Right cardiac atrium (tissue), 5 donors: ENCODE results near the gene SCO2. TPM values are rescaled to one million over a fixed set of nuclear protein-coding genes. Genes with fewer than 3 reads are reported as not detected.
A peak's percentile ranks its signal among the peaks of the same experiment; 100 is the strongest.

Experiments used
- ATAC-seq, 2 donors: fragments of 200-7000 bp; cut with Tn5 transposase; one replicate each; pipeline versions ENCODE4 v1.8.0 to v1.9.1; 2020; ENCODE audit warnings: moderate library complexity in 2 of 2, mild to moderate bottlenecking in 1 of 2
- DNase-seq, 3 donors: peaks; one replicate each; pipeline ENCODE4 v3.0.0-alpha.2; 2020
- H3K27ac ChIP-seq: one replicate; pipeline ENCODE4 v1.5.1; 2013; ENCODE audit warnings: mild to moderate bottlenecking, low read length, control low read depth, moderate library complexity
- H3K27me3 ChIP-seq: one replicate; pipeline ENCODE4 v1.6.1; 2013; ENCODE audit not compliant: control insufficient read depth, insufficient read depth
- H3K4me1 ChIP-seq: one replicate; pipeline ENCODE4 v1.6.1; 2013; ENCODE audit warnings: low read length; ENCODE audit not compliant: control insufficient read depth, insufficient read depth
- H3K4me3 ChIP-seq: one replicate; pipeline ENCODE4 v1.5.1; 2013; ENCODE audit warnings: low read length, control low read depth
- H3K9me3 ChIP-seq: one replicate; pipeline ENCODE4 v1.6.1; 2013; ENCODE audit warnings: low read length; ENCODE audit not compliant: control insufficient read depth
- WGBS: extraction: QIAGEN DNeasy Blood & Tissue Kit; methylation state at CpG from one replicate; pipeline ENCODE4 v1.1.7; 2013; 5-methylcytosine and 5-hydroxymethylcytosine counted together
- intact Hi-C, 4 donors: fragments of 100-400 bp; cut with DNase I; formaldehyde crosslinking; loops; one replicate each; pipeline versions ENCODE4 v1.11.0 to v1.14.0; 2022 to 2023
- polyA plus RNA-seq: library from polyadenylated mRNA; stranded (reverse); fragments of 200-250 nt; gene quantifications from one replicate; pipeline ENCODE4 v1.2.3, GENCODE V29; 2013
- total RNA-seq, 4 donors: library from RNA; stranded (reverse); fragmentation: NEBNext Ultra II Directional; extraction: Animal tissue kit (Norgen Biotek cat#: 25700); gene quantifications; one replicate each; pipeline ENCODE4 v1.2.1, GENCODE V29; 2021
- donor health status: healthy with polysubstance abuse.
- donor health status: DM: no; HTN: yes; CAD: no.
- donor health status: DM: no; HTN: no; CAD: no.
- donor health status: DM: no; HTN: yes; CAD: no; lungs with severe emphysema.
- donor health status: DM: yes; HTN: yes; CAD: no.

The SCO2 gene
- total and polyA plus RNA-seq, 5 donors = 1.4 to 2.2 TPM; not detected in 3

- intact Hi-C loops = no loop called here
- Histone ChIP-seq H3K27me3 (no peaks in the 10 kb centered on the region), H3K9me3 (no peaks in the 10 kb centered on the region), H3K4me3 (peak within 1 kb of the TSS; percentile 59), H3K4me1 (no peaks in the 10 kb centered on the region), H3K27ac (peak within 1 kb of the TSS; percentile 89)
- DNase-seq (peak; percentile 92 to 95 (median 95)), ATAC-seq (peak; percentile 51 to 55)
- WGBS = 1% methylated on average over 92 of the region's 92 CpGs
Measured at GRCh38 chr22:50529897-50530579, 4.6 kb upstream of the SCO2 start, which contains the start of gene TYMP. TYMP (minus strand) TSS chr22:50530012; CDS start chr22:50529709, 303 bp downstream.

- no peaks in the 10 kb centered on the region for H3K9me3 ChIP-seq
- peak overlapping the region; percentile 59 for H3K4me3 ChIP-seq
- H3K4me1 ChIP-seq = no peaks in the 10 kb centered on the region
- intact Hi-C loops = no loop called here
- ATAC-seq = no peak
- H3K27me3 ChIP-seq = no peaks in the 10 kb centered on the region
- peak overlapping the region; percentile 89 for H3K27ac ChIP-seq
- WGBS = 10% methylated on average over 50 of the region's 50 CpGs
- peak in 2 of 3 donors; percentile 59 to 80 for DNase-seq
Measured at GRCh38 chr22:50529416-50529896, 4.1 kb upstream of the SCO2 start.

- H3K4me1 ChIP-seq = no peaks in the 10 kb centered on the region
- ATAC-seq (no peak), DNase-seq (peak in 2 of 3 donors; percentile 47 to 56)
- peak overlapping the region; percentile 89 for H3K27ac ChIP-seq
- H3K4me3 ChIP-seq = peak overlapping the region; percentile 59
- H3K27me3 ChIP-seq = no peaks in the 10 kb centered on the region
- intact Hi-C loops = no loop called here
- H3K9me3 ChIP-seq = no peaks in the 10 kb centered on the region
- WGBS = 59% methylated on average over 15 of the region's 15 CpGs
Measured at GRCh38 chr22:50528682-50529415, 3.5 kb upstream of the SCO2 start.

GRCh38 chr22:50527921-50528681 lies 2.7 kb upstream of the SCO2 start:
- Histone ChIP-seq H3K27ac (no peak overlapping the region), H3K27me3 (no peaks in the 10 kb centered on the region), H3K4me1 (no peaks in the 10 kb centered on the region), H3K4me3 (no peak overlapping the region), H3K9me3 (no peaks in the 10 kb centered on the region)
- WGBS = 90% methylated on average over 18 of the region's 18 CpGs
- DNase-seq (peak in 2 of 3 donors; percentile 57 to 59), ATAC-seq (no peak)
- intact Hi-C loops = no loop called here

GRCh38 chr22:50526834-50527801 lies 1.7 kb upstream of the SCO2 start:
- ATAC-seq (peak; percentile 3 to 5), DNase-seq (peak; percentile 76 to 87 (median 86))
- Histone ChIP-seq H3K4me3 (peak overlapping the region; percentile 64), H3K27ac (peak overlapping the region; percentile 84), H3K27me3 (no peaks in the 10 kb centered on the region), H3K9me3 (no peaks in the 10 kb centered on the region), H3K4me1 (no peaks in the 10 kb centered on the region)
- intact Hi-C loops = no loop called here
- WGBS = 45% methylated on average over 29 of the region's 29 CpGs

GRCh38 chr22:50526108-50526833 lies 873 bp upstream of the SCO2 start:
- Histone ChIP-seq H3K27me3 (no peaks in the 10 kb centered on the region), H3K4me3 (peak overlapping the region; percentile 64), H3K27ac (peak overlapping the region; percentile 84), H3K4me1 (no peaks in the 10 kb centered on the region), H3K9me3 (no peaks in the 10 kb centered on the region)
- DNase-seq (peak; percentile 85 to 95 (median 93)), ATAC-seq (peak; percentile 20 to 27)
- intact Hi-C loops = no loop called here
- under 1% methylated on average over 77 of the region's 77 CpGs for WGBS

- H3K4me1 ChIP-seq = no peaks in the 10 kb centered on the region
- H3K4me3 ChIP-seq = peak overlapping the region; percentile 64
- ATAC-seq (peak; percentile 8 to 23), DNase-seq (no peak)
- H3K27me3 ChIP-seq = no peaks in the 10 kb centered on the region
- peak overlapping the region; percentile 84 for H3K27ac ChIP-seq
- intact Hi-C loops = no loop called here
- under 1% methylated on average over 33 of the region's 33 CpGs for WGBS
- H3K9me3 ChIP-seq = no peaks in the 10 kb centered on the region
Measured at GRCh38 chr22:50525858-50526107, 385 bp upstream of the SCO2 start.

GRCh38 chr22:50524676-50525103 lies 708 bp downstream of the SCO2 start:
- DNase-seq = no peak
- intact Hi-C loops = no loop called here
- peak in 1 of 2 donors; percentile 6 for ATAC-seq
- Histone ChIP-seq H3K4me3 (peak overlapping the region; percentile 59), H3K4me1 (no peaks in the 10 kb centered on the region), H3K27me3 (no peaks in the 10 kb centered on the region), H3K27ac (peak overlapping the region; percentile 78), H3K9me3 (no peaks in the 10 kb centered on the region)
- 7% methylated on average over 19 of the region's 19 CpGs for WGBS

GRCh38 chr22:50523806-50524675 lies 1.4 kb downstream of the SCO2 start:
- intact Hi-C loops = no loop called here
- Histone ChIP-seq H3K4me3 (no peak overlapping the region), H3K27me3 (no peaks in the 10 kb centered on the region), H3K27ac (no peak overlapping the region), H3K9me3 (no peaks in the 10 kb centered on the region), H3K4me1 (no peaks in the 10 kb centered on the region)
- WGBS = 82% methylated on average over 25 of the region's 25 CpGs
- no peak for ATAC-seq
- peak in 2 of 3 donors; percentile 59 to 68 for DNase-seq
